ENCODE results near the gene ITGB2. TPM values are rescaled to one million over a fixed set of nuclear protein-coding genes. Genes with fewer than 3 reads are reported as not detected.

ITGB2 gene
- total RNA-seq, 2 donors from 2014 or later: 13.1 to 27.1 TPM

DNA sequence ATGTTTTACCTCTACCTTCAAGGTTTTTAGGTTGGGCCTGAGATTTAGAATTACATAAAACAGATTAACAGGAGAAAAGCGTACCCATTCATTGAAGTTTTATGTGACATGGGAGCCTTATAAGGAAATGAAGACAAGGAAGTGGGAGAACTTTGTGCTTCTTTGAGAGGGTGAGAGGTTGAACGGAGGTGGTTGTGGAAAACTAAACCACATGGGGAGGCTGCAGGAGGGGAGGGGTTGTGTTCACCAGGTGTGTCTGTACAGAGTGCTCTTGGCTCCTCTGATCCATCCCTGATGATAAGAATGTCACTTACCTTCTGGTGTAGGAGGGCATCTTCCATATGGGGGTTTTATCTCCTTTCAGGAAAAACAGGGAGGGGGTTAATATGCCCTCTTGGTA lies 21.9 kb upstream of the ITGB2 start:
- Histone ChIP-seq H3K4me1 (peaks cover 15% of the 10 kb centered on the region), H3K9ac (ENCODE audit: low read depth in 2 of 2, low read length in 2 of 2) (no peak overlapping the region), H3K9me3 (no peaks in the 10 kb centered on the region), H3K27me3 (no peaks in the 10 kb centered on the region), H3K27ac (no peak overlapping the region), H3K4me3 (no peak overlapping the region), H3K36me3 (no peaks in the 10 kb centered on the region)
- TF ChIP-seq, protein P1, sequence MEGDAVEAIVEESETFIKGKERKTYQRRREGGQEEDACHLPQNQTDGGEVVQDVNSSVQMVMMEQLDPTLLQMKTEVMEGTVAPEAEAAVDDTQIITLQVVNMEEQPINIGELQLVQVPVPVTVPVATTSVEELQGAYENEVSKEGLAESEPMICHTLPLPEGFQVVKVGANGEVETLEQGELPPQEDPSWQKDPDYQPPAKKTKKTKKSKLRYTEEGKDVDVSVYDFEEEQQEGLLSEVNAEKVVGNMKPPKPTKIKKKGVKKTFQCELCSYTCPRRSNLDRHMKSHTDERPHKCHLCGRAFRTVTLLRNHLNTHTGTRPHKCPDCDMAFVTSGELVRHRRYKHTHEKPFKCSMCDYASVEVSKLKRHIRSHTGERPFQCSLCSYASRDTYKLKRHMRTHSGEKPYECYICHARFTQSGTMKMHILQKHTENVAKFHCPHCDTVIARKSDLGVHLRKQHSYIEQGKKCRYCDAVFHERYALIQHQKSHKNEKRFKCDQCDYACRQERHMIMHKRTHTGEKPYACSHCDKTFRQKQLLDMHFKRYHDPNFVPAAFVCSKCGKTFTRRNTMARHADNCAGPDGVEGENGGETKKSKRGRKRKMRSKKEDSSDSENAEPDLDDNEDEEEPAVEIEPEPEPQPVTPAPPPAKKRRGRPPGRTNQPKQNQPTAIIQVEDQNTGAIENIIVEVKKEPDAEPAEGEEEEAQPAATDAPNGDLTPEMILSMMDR (IDR thresholded peaks at IDR 0.05): no peak
- intact Hi-C loops (cut with DNase I): no loop called here
- peak; percentile 54 for DNase-seq

DNA sequence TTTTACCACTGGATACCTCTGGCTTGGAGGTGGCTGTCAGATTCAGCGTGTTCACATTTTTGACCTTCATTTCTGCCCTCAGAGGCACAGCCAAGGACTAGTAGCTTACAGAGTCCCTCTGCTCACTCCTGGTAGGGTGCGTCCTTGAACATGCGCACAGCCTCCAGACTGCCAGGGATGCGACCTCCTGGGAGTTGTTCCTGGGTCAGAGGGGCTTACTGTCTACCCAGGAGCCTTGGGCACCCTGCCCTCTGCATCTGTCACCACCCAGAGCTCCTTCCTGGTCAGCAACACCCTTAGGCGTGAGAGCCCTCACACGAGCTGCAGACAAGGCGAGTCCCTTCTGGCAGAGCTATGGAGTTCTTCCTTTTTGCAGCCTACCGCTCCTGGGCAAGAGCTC lies 20.9 kb upstream of the ITGB2 start:
- Histone ChIP-seq H3K9ac (ENCODE audit: low read depth in 2 of 2, low read length in 2 of 2) (peak overlapping the region; percentile 35 to 41), H3K27ac (no peak overlapping the region), H3K36me3 (no peaks in the 10 kb centered on the region), H3K4me3 (no peak overlapping the region), H3K27me3 (no peaks in the 10 kb centered on the region), H3K9me3 (no peaks in the 10 kb centered on the region), H3K4me1 (peaks cover 15% of the 10 kb centered on the region)
- no peak for DNase-seq
- intact Hi-C loops (cut with DNase I): no loop called here
- TF ChIP-seq, protein P1 (IDR thresholded peaks at IDR 0.05): no peak

DNA sequence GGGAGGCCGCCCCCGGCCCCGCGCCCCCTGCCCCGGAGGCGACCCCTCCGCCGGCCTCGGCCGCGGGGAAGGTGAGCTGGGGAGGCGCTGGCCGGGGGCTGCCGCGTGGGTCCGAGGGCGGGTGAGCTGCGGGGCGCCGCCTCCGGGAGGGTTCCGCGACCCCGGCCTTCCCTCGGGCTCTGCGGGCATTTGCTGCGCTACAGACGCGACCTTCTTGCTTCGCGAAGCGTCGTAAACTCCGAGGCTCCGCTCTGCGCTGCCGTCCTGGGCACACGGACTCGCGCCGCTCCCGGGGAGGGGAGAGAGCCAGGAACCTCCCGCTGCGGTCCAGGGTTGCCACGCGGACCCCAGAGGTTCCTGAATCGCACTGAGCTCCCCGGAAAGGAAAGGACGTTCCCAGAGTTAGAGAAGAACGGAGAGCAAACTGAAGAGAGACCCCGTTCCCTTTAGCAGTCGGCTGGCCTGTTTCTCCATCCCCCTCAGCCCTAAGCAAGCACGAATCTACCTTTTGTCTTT lies 19.5 kb upstream of the ITGB2 start:
- Histone ChIP-seq H3K36me3 (no peaks in the 10 kb centered on the region), H3K9ac (ENCODE audit: low read depth in 2 of 2, low read length in 2 of 2) (peak overlapping the region; percentile 68 to 88), H3K9me3 (no peaks in the 10 kb centered on the region), H3K27ac (peak overlapping the region; percentile 22), H3K4me1 (peaks cover 15% of the 10 kb centered on the region), H3K27me3 (no peaks in the 10 kb centered on the region), H3K4me3 (peak overlapping the region; percentile 98)
- intact Hi-C loops (cut with DNase I): no loop called here
- TF ChIP-seq, protein P1 (IDR thresholded peaks at IDR 0.05): no peak
- no peak for DNase-seq

DNA sequence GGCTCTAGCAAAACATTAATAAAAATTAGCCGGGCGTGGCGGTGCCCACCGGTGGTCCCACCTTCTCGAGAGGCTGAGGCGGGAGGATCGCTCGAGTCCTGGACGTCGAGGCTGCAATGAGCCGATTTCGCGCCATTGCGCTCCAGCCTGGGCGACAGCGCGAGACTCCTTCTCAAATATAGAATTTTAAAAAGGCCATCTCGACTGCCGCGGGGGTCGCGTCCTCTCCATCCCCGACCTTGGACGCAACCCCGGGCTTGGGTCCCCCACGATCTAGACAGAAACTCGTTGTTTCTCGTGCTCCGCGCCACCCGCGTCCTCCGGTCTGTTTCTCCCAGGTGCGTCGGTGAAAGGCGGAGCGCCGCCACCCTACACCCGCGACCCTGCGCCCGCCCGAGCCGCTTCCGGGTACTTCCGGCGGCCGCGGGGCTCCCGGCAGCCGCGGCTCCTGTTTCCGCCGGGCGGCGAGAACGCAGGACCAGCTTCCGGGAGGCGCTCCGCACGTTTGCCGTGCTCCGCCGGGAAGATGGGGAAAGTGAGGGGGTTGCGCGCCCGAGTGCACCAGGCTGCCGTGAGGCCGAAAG lies 18.9 kb upstream of the ITGB2 start, which contains the start of gene SLX9:
SLX9 (plus strand) TSS at position 498 of the 584 bp plus-strand sequence; CDS start at position 527, 29 bp downstream.
- H3K4me3 ChIP-seq: peak within 1 kb of the TSS; percentile 98
- no peaks in the 10 kb centered on the region for H3K9me3 ChIP-seq
- TF ChIP-seq, protein P1 (IDR thresholded peaks at IDR 0.05): no peak
- H3K4me1 ChIP-seq: peaks cover 15% of the 10 kb centered on the region
- H3K27me3 ChIP-seq: no peaks in the 10 kb centered on the region
- intact Hi-C loops (cut with DNase I): no loop called here
- DNase-seq: peak; percentile 75
- H3K27ac ChIP-seq: peak within 1 kb of the TSS; percentile 22
- no peaks in the 10 kb centered on the region for H3K36me3 ChIP-seq
- peak within 1 kb of the TSS; percentile 68 to 88 for H3K9ac ChIP-seq (ENCODE audit: low read depth in 2 of 2, low read length in 2 of 2)

- no peaks in the 10 kb centered on the region for H3K9me3 ChIP-seq
- H3K4me3 ChIP-seq: peak overlapping the region; percentile 98
- intact Hi-C loops (cut with DNase I): no loop called here
- no peaks in the 10 kb centered on the region for H3K36me3 ChIP-seq
- no peak overlapping the region for H3K27ac ChIP-seq
- H3K4me1 ChIP-seq: peaks cover 15% of the 10 kb centered on the region
- DNase-seq: no peak
- TF ChIP-seq, protein P1 (IDR thresholded peaks at IDR 0.05): no peak
- H3K9ac ChIP-seq (ENCODE audit: low read depth in 2 of 2, low read length in 2 of 2): peak overlapping the region; percentile 38 to 88
- peaks cover 3% of the 10 kb centered on the region for H3K27me3 ChIP-seq
These were observed 18.3 kb upstream of the ITGB2 start for GRCh38 chr21:44938772-44939531.
